ENCODE data around the gene MACROD2. TPM values are rescaled to one million over a fixed set of nuclear protein-coding genes. Genes with fewer than 3 reads are reported as not detected.

MACROD2 gene
- total RNA-seq, 1 experiment from 2014 or later = 1.6 TPM

- no peaks in the 10 kb centered on the region for H3K79me1 ChIP-seq (ENCODE audit: insufficient read depth, low read depth, low read length, poor library complexity, severe bottlenecking)
- no peak for TF ChIP-seq CTCF (conservative IDR thresholded peaks at IDR 0.05)
- H3K18ac ChIP-seq (ENCODE audit: insufficient read length, low read depth, low read length) = no peak overlapping the region
- H3K4ac ChIP-seq (ENCODE audit: low read depth, low read length) = no peak overlapping the region
- H2BK5ac ChIP-seq (ENCODE audit: insufficient read length, low read length) = no peak overlapping the region
- H3K79me2 ChIP-seq (ENCODE audit: insufficient read depth, low read length) = no peaks in the 10 kb centered on the region
- no peak overlapping the region for H4K5ac ChIP-seq (ENCODE audit: insufficient read length, low read depth, low read length)
- no peaks in the 10 kb centered on the region for H3K4me1 ChIP-seq (ENCODE audit: insufficient read depth, low read length)
- H2AK5ac ChIP-seq (ENCODE audit: insufficient read length, low read length) = no peak overlapping the region
- H3T11ph ChIP-seq (ENCODE audit: low read length) = no peak overlapping the region
- H3K9me3 ChIP-seq (ENCODE audit: control insufficient read depth, low read depth, low read length) = no peaks in the 10 kb centered on the region
- no peak overlapping the region for H3K56ac ChIP-seq (ENCODE audit: insufficient read length, low read depth, low read length)
- Mint-ChIP-seq H3K27me3 (ENCODE audit: low read depth) (no peaks in the 10 kb centered on the region), H3K9me3 (no peaks in the 10 kb centered on the region), H3K27ac (no peak overlapping the region), H3K4me3 (no peak overlapping the region), H3K4me1 (peaks cover 8 to 13% of the 10 kb centered on the region in 2 experiments; a peak in 3 of 4 replicates), H3K36me3 (ENCODE audit: insufficient read depth in 1 of 3, low read depth in 3 of 3) (peaks cover 0 to 3% (median 0%) of the 10 kb centered on the region in 3 experiments; a peak in 1 of 7 replicates)
- no peak overlapping the region for H3K4me2 ChIP-seq (ENCODE audit: insufficient read depth, insufficient read length, low read length)
- H4K20me1 ChIP-seq (ENCODE audit: control insufficient read depth, insufficient read depth, insufficient read length) = no peaks in the 10 kb centered on the region
- no peak overlapping the region for H3K27ac ChIP-seq (ENCODE audit: insufficient read length, low read depth, low read length)
- H3K23me2 ChIP-seq (ENCODE audit: insufficient read length, low read depth, low read length, poor library complexity, severe bottlenecking) = no peaks in the 10 kb centered on the region
- H2BK20ac ChIP-seq (ENCODE audit: low read depth, low read length, poor library complexity, severe bottlenecking) = no peak overlapping the region
- no peak overlapping the region for H4K91ac ChIP-seq (ENCODE audit: insufficient read length, low read depth, low read length)
- H3K27me3 ChIP-seq (ENCODE audit: insufficient read depth, low read length) = no peaks in the 10 kb centered on the region
- no peak overlapping the region for H2AFZ ChIP-seq (ENCODE audit: low read length)
- no peak overlapping the region for H3K23ac ChIP-seq (ENCODE audit: insufficient read length, low read depth, low read length)
- no peak overlapping the region for H2BK12ac ChIP-seq (ENCODE audit: insufficient read length, low read depth, low read length)
- H3K9ac ChIP-seq (ENCODE audit: extremely low read depth, insufficient read length, low read length) = no peak overlapping the region
- H3K14ac ChIP-seq (ENCODE audit: insufficient read depth, low read length) = no peak overlapping the region
- no peak overlapping the region for H2BK15ac ChIP-seq (ENCODE audit: low read depth, low read length)
- H2BK120ac ChIP-seq (ENCODE audit: low read depth, low read length, poor library complexity, severe bottlenecking) = no peak overlapping the region
- DNase-seq = no peak
- WGBS (ENCODE audit: extremely low coverage, insufficient read length, low lambda C conversion rate) = no CpG with 5 or more reads among the region's 1 CpG
- H4K8ac ChIP-seq (replicated peaks; ENCODE audit: insufficient read length, low read depth, low read length) = no peak overlapping the region
Measured at GRCh38 chr20:16051968-16052367, 2056.7 kb downstream of the MACROD2 start.

Data from H9 (cell line).